ENCODE measurements around the gene PEF1.

- TF ChIP-seq, protein P1, sequence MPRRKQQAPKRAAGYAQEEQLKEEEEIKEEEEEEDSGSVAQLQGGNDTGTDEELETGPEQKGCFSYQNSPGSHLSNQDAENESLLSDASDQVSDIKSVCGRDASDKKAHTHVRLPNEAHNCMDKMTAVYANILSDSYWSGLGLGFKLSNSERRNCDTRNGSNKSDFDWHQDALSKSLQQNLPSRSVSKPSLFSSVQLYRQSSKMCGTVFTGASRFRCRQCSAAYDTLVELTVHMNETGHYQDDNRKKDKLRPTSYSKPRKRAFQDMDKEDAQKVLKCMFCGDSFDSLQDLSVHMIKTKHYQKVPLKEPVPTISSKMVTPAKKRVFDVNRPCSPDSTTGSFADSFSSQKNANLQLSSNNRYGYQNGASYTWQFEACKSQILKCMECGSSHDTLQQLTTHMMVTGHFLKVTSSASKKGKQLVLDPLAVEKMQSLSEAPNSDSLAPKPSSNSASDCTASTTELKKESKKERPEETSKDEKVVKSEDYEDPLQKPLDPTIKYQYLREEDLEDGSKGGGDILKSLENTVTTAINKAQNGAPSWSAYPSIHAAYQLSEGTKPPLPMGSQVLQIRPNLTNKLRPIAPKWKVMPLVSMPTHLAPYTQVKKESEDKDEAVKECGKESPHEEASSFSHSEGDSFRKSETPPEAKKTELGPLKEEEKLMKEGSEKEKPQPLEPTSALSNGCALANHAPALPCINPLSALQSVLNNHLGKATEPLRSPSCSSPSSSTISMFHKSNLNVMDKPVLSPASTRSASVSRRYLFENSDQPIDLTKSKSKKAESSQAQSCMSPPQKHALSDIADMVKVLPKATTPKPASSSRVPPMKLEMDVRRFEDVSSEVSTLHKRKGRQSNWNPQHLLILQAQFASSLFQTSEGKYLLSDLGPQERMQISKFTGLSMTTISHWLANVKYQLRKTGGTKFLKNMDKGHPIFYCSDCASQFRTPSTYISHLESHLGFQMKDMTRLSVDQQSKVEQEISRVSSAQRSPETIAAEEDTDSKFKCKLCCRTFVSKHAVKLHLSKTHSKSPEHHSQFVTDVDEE (CRISPR knock-in tag; IDR thresholded peaks at IDR 0.05), result no peak
- TF ChIP-seq, protein P2, sequence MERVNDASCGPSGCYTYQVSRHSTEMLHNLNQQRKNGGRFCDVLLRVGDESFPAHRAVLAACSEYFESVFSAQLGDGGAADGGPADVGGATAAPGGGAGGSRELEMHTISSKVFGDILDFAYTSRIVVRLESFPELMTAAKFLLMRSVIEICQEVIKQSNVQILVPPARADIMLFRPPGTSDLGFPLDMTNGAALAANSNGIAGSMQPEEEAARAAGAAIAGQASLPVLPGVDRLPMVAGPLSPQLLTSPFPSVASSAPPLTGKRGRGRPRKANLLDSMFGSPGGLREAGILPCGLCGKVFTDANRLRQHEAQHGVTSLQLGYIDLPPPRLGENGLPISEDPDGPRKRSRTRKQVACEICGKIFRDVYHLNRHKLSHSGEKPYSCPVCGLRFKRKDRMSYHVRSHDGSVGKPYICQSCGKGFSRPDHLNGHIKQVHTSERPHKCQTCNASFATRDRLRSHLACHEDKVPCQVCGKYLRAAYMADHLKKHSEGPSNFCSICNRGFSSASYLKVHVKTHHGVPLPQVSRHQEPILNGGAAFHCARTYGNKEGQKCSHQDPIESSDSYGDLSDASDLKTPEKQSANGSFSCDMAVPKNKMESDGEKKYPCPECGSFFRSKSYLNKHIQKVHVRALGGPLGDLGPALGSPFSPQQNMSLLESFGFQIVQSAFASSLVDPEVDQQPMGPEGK (CRISPR knock-in tag; IDR thresholded peaks at IDR 0.05; ENCODE audit: borderline replicate concordance), result no peak
- TF ChIP-seq RARB (CRISPR knock-in tag; IDR thresholded peaks at IDR 0.05), result no peak
- TF ChIP-seq ZNF565 (CRISPR knock-in tag; conservative IDR thresholded peaks at IDR 0.05; ENCODE audit: low read depth), result no peak
- no peak for TF ChIP-seq ZFP3 (CRISPR knock-in tag; IDR thresholded peaks at IDR 0.05)
- TF ChIP-seq ZC3H10 (CRISPR knock-in tag; IDR thresholded peaks at IDR 0.05), result no peak
- no peak for TF ChIP-seq ZNF70 (CRISPR knock-in tag; IDR thresholded peaks at IDR 0.05)
- no peak for TF ChIP-seq BACH2 (CRISPR knock-in tag; IDR thresholded peaks at IDR 0.05; ENCODE audit: borderline replicate concordance)
- TF ChIP-seq ARNTL (CRISPR knock-in tag; IDR thresholded peaks at IDR 0.05; ENCODE audit: borderline replicate concordance, low read depth), result no peak
- no peak for TF ChIP-seq OSR1 (CRISPR knock-in tag; IDR thresholded peaks at IDR 0.05)
These were observed 24.7 kb upstream of the PEF1 start for GRCh38 chr1:31669433-31669785.

Data from SK-N-SH treated with all-trans-retinoic acid at 6 μM for 48 hours (cell line).